Brain pericyte (primary cell): ENCODE results near the gene CROCC2.

ENCODE experiments used
- DNase-seq: peaks from one replicate; pipeline ENCODE4 v3.0.0-alpha.2; 2012; ENCODE audit warnings: low read depth, low spot score

The CROCC2 gene

GRCh38 chr2:240891492-240892340 lies 14.4 kb upstream of the CROCC2 start:
- no peak for DNase-seq

- DNase-seq = no peak
Measured at GRCh38 chr2:240892356-240892755, 13.8 kb upstream of the CROCC2 start.

GRCh38 chr2:240892925-240893324 lies 13.2 kb upstream of the CROCC2 start:
- no peak for DNase-seq

GRCh38 chr2:240893363-240893844 lies 12.7 kb upstream of the CROCC2 start:
- no peak for DNase-seq

GRCh38 chr2:240894006-240894405 lies 12.1 kb upstream of the CROCC2 start:
- DNase-seq = no peak

- DNase-seq = no peak
Measured at GRCh38 chr2:240894836-240895558, 11.1 kb upstream of the CROCC2 start.

GRCh38 chr2:240895656-240896388 lies 10.3 kb upstream of the CROCC2 start, which contains the start of gene MAB21L4:
Gene MAB21L4 (minus strand): TSS chr2:240896156. CDS start chr2:240895997, 159 bp downstream.
- no peak for DNase-seq

GRCh38 chr2:240896394-240896793 lies 9.7 kb upstream of the CROCC2 start:
- DNase-seq = no peak

GRCh38 chr2:240896871-240897692 lies 9.1 kb upstream of the CROCC2 start:
- no peak for DNase-seq

- DNase-seq = no peak
Measured at GRCh38 chr2:240898108-240898730, 7.9 kb upstream of the CROCC2 start.

- no peak for DNase-seq
Measured at GRCh38 chr2:240898731-240899467, 7.2 kb upstream of the CROCC2 start.

GRCh38 chr2:240899468-240899865 lies 6.7 kb upstream of the CROCC2 start:
- DNase-seq = no peak

- DNase-seq = no peak
Measured at GRCh38 chr2:240900141-240900860, 5.8 kb upstream of the CROCC2 start.

- DNase-seq = no peak
Measured at GRCh38 chr2:240901986-240902614, 4.0 kb upstream of the CROCC2 start.

GRCh38 chr2:240902615-240903041 lies 3.5 kb upstream of the CROCC2 start:
- DNase-seq = no peak

- no peak for DNase-seq
Measured at GRCh38 chr2:240903191-240904060, 2.7 kb upstream of the CROCC2 start.
